Lower leg skin (tissue), 3 donors: Measurements from ENCODE around the gene VASH2.
"Not testable (repeated sequence)": the region's sequence is repeated elsewhere in the genome, so short reads cannot be mapped to it uniquely, and the experiment has no call there.

Source experiments
- CTCF ChIP-seq, 3 donors: fragments of 450-650 bp; IDR thresholded peaks; one replicate each; pipeline ENCODE4 v1.5.1; 2016; ENCODE audit warnings: antibody characterized with exemption in 3 of 3, mild to moderate bottlenecking in 3 of 3, moderate library complexity in 2 of 3
- POLR2A ChIP-seq, 2 donors: fragments of 450-650 bp; IDR thresholded peaks; one replicate each; pipeline ENCODE4 v1.6.1; 2016 to 2017; ENCODE audit warnings: antibody characterized with exemption in 2 of 2, mild to moderate bottlenecking in 1 of 2, moderate library complexity in 1 of 2

GRCh38 chr1:212913638-212914037 lies 36.7 kb upstream of the VASH2 start:
- not testable (repeated sequence) for TF ChIP-seq POLR2A, CTCF (IDR thresholded peaks at IDR 0.05)
